ENCODE measurements around the gene COL4A6.

Gene COL4A6

GRCh38 chrX:108163333-108164082 lies 274.7 kb downstream of the COL4A6 start:
- no peak overlapping the region for H3K4me3 ChIP-seq (ENCODE audit: low read length)
- no peak for TF ChIP-seq CTCF (IDR thresholded peaks at IDR 0.05; ENCODE audit: insufficient read depth, low read depth, low read length, missing control alignments)
- DNase-seq (ENCODE audit: low read depth), result no peak

- no peak for DNase-seq (ENCODE audit: low read depth)
- no peak overlapping the region for H3K4me3 ChIP-seq (ENCODE audit: low read length)
- no peak for TF ChIP-seq CTCF (IDR thresholded peaks at IDR 0.05; ENCODE audit: insufficient read depth, low read depth, low read length, missing control alignments)
Measured at GRCh38 chrX:108162265-108162664, 276.0 kb downstream of the COL4A6 start.

GRCh38 chrX:108160309-108160708 lies 277.9 kb downstream of the COL4A6 start:
- no peak for TF ChIP-seq CTCF (IDR thresholded peaks at IDR 0.05; ENCODE audit: insufficient read depth, low read depth, low read length, missing control alignments)
- DNase-seq (ENCODE audit: low read depth), result no peak
- no peak overlapping the region for H3K4me3 ChIP-seq (ENCODE audit: low read length)

- no peak for TF ChIP-seq CTCF (IDR thresholded peaks at IDR 0.05; ENCODE audit: insufficient read depth, low read depth, low read length, missing control alignments)
- no peak overlapping the region for H3K4me3 ChIP-seq (ENCODE audit: low read length)
- DNase-seq (ENCODE audit: low read depth), result no peak
Measured at GRCh38 chrX:108159028-108159670, 279.1 kb downstream of the COL4A6 start.

- no peak overlapping the region for H3K4me3 ChIP-seq (ENCODE audit: low read length)
- no peak for DNase-seq (ENCODE audit: low read depth)
- no peak for TF ChIP-seq CTCF (IDR thresholded peaks at IDR 0.05; ENCODE audit: insufficient read depth, low read depth, low read length, missing control alignments)
Measured at GRCh38 chrX:108157628-108158027, 280.6 kb downstream of the COL4A6 start.

GRCh38 chrX:108156934-108157466 lies 281.2 kb downstream of the COL4A6 start:
- H3K4me3 ChIP-seq (ENCODE audit: low read length), result no peak overlapping the region
- TF ChIP-seq CTCF (IDR thresholded peaks at IDR 0.05; ENCODE audit: insufficient read depth, low read depth, low read length, missing control alignments), result no peak
- DNase-seq (ENCODE audit: low read depth), result no peak
